Kidney (tissue), 14 donors: ENCODE measurements around the gene TRIO. TPM values are rescaled to one million over a fixed set of nuclear protein-coding genes. Genes with fewer than 3 reads are reported as not detected.

Experiments
- DNase-seq, 5 donors: peaks; one replicate each; pipeline ENCODE4 v3.0.0-alpha.2; 2013 to 2020
- FAIRE-seq: peaks from 2 replicates; lab custom pipeline; 2012; peaks lifted over from hg19 to GRCh38; lab: Jason Lieb, UNC
- H3K27ac ChIP-seq, 2 donors: one replicate each; pipeline ENCODE4 v1.7.0; 2013; ENCODE audit warnings: low read depth in 2 of 2, low read length in 2 of 2, inconsistent platforms in 1 of 2
- H3K27me3 ChIP-seq: one replicate; pipeline ENCODE4 v1.7.1; 2013; ENCODE audit warnings: low read length, inconsistent platforms; ENCODE audit not compliant: control insufficient read depth, insufficient read depth
- H3K36me3 ChIP-seq, 3 donors: one replicate each; pipeline versions ENCODE4 v1.7.0 to v1.7.1; 2013; ENCODE audit warnings: low read length in 3 of 3, control low read depth in 1 of 3, inconsistent platforms in 1 of 3; ENCODE audit not compliant: insufficient read depth in 3 of 3, control insufficient read depth in 2 of 3
- H3K4me1 ChIP-seq, 3 donors: one replicate each; pipeline versions ENCODE4 v1.7.0 to v1.7.1; 2013; ENCODE audit warnings: low read length in 3 of 3, inconsistent platforms in 1 of 3, low read depth in 1 of 3; ENCODE audit not compliant: control insufficient read depth in 2 of 3, insufficient read depth in 2 of 3
- H3K4me3 ChIP-seq, 3 donors: one replicate each; pipeline versions ENCODE4 v1.7.0 to v1.8.1; 2013; ENCODE audit warnings: low read length in 3 of 3, control low read depth in 1 of 3, inconsistent platforms in 1 of 3
- H3K9ac ChIP-seq, 3 donors: one replicate each; pipeline versions ENCODE4 v1.7.0 to v1.7.1; 2013; ENCODE audit warnings: low read length in 3 of 3, control low read depth in 1 of 3, inconsistent platforms in 1 of 3
- H3K9me3 ChIP-seq, 3 donors: one replicate each; pipeline versions ENCODE4 v1.7.0 to v1.7.1; 2013; ENCODE audit warnings: low read length in 3 of 3, control low read depth in 1 of 3, inconsistent platforms in 1 of 3; ENCODE audit not compliant: control insufficient read depth in 2 of 3, insufficient read depth in 1 of 3
- intact Hi-C: fragments of 100-400 bp; cut with DNase I; formaldehyde crosslinking; loops from one replicate; pipeline ENCODE4 v1.11.1; 2022
- polyA plus RNA-seq: library from polyadenylated mRNA; stranded (reverse); fragments of 350-450 nt; fragmentation: Illumina TruSeq; extraction: RNeasy Lipid Tissue Mini Kit (QIAGEN cat#74804); gene quantifications from one replicate; pipeline ENCODE4 v1.2.3, GENCODE V29; 2014; ENCODE audit warnings: low read depth, low replicate concordance; ENCODE audit not compliant: insufficient read depth
- total RNA-seq: library from RNA; stranded (reverse); fragmentation: NEBNext Ultra II Directional; extraction: Animal tissue kit (Norgen Biotek cat#: 25700); gene quantifications from one replicate; pipeline ENCODE4 v1.2.1, GENCODE V29; 2021
- TF ChIP-seq, protein P1 (sequence below): IDR thresholded peaks from 3 replicates; pipeline ENCODE4 v1.5.1; 2012; ENCODE audit warnings: mild to moderate bottlenecking, moderate library complexity, borderline replicate concordance; ENCODE audit not compliant: insufficient read depth; ENCODE audit errors: extremely low read depth
- donor health status: control.
- donor health status: control.
- donor health status: control.
- donor health status: control.
- donor health status: control.
- donor health status: DM: yes; HTN: yes; CAD: no.
- donor health status: Normal renal cell carcinoma (clear cell type).

TRIO gene
- total and polyA plus RNA-seq, 2 donors from 2014 or later, result 9.5 to 149 TPM

DNA sequence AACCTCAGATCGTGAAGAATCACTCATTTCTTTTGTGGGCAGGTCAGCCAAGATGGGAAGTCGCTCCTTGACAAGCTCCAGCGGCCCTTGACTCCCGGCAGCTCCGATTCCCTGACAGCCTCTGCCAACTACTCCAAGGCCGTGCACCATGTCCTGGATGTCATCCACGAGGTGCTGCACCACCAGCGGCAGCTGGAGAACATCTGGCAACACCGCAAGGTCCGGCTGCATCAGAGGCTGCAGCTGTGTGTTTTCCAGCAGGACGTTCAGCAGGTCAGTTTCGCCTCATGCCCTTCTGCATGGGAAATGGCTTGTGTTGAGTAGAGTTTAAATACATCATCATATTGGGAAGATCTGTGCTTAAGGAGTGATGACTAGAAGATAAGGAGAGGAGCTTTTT is 173.3 kb downstream of the TRIO start:
- Histone ChIP-seq H3K4me3 (no peak overlapping the region), H3K27me3 (no peaks in the 10 kb centered on the region), H3K9ac (no peak overlapping the region), H3K9me3 (no peaks in the 10 kb centered on the region), H3K4me1 (peaks cover 0 to 7% (median 3%) of the 10 kb centered on the region in 3 donors), H3K27ac (no peak overlapping the region), H3K36me3 (peaks cover 0 to 21% (median 12%) of the 10 kb centered on the region in 3 donors)
- DNase-seq (peak in 4 of 5 donors; percentile 40 to 50 (median 48)), FAIRE-seq (no peak)
- intact Hi-C loops, result no loop called here
- TF ChIP-seq, protein P1, sequence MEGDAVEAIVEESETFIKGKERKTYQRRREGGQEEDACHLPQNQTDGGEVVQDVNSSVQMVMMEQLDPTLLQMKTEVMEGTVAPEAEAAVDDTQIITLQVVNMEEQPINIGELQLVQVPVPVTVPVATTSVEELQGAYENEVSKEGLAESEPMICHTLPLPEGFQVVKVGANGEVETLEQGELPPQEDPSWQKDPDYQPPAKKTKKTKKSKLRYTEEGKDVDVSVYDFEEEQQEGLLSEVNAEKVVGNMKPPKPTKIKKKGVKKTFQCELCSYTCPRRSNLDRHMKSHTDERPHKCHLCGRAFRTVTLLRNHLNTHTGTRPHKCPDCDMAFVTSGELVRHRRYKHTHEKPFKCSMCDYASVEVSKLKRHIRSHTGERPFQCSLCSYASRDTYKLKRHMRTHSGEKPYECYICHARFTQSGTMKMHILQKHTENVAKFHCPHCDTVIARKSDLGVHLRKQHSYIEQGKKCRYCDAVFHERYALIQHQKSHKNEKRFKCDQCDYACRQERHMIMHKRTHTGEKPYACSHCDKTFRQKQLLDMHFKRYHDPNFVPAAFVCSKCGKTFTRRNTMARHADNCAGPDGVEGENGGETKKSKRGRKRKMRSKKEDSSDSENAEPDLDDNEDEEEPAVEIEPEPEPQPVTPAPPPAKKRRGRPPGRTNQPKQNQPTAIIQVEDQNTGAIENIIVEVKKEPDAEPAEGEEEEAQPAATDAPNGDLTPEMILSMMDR, result no peak

DNA sequence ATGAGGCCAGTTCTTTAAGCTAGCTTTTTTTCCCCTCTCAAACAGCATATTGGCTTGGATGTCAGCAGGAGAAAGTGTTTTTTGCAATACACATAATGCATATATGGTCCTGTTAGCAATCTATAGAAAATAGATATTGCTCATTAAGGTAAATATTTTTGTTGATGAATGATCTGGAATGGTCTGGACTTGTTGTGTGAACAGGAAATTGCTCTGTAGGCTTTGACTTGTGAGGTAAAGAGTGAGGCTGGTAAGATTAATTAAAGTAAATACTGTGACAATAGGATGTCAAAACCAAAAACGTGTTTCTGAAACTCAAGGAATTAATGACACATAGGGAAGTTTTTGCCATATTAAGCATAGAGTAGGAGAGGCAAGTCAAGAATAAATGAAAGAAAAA is 176.0 kb downstream of the TRIO start:
- Histone ChIP-seq H3K36me3 (peaks cover 0 to 21% (median 17%) of the 10 kb centered on the region in 3 donors), H3K4me1 (peaks cover 0 to 3% (median 0%) of the 10 kb centered on the region in 3 donors)

DNA sequence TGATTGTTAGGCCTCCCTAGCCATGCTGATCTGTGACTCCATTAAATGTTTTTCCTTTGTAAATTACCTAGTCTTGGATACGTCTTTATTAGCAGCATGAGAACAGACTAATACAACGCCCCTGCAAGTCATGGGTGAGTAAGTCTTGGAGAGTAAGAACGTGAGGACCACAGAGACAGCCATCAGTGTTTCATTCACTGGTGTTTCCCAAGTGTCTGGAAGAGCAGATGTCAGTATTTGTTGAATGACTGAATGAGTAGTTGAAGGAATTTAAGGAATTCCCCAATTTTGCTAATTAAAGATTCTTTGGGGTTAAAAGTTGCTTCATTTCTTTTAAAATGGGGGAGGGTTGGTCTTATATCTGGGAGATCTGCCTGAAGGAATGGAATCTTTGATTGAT is 178.8 kb downstream of the TRIO start:
- TF ChIP-seq, protein P1, result no peak
- Histone ChIP-seq H3K4me3 (no peak overlapping the region), H3K36me3 (peaks cover 0 to 14% (median 12%) of the 10 kb centered on the region in 3 donors), H3K9me3 (no peaks in the 10 kb centered on the region), H3K4me1 (peaks cover 0 to 2% (median 0%) of the 10 kb centered on the region in 3 donors), H3K27ac (no peak overlapping the region), H3K27me3 (no peaks in the 10 kb centered on the region), H3K9ac (no peak overlapping the region)
- FAIRE-seq (no peak), DNase-seq (no peak)
- intact Hi-C loops, result no loop called here

More for the DNA sequence above, 176.0 kb downstream of the TRIO start:
- intact Hi-C loops, result no loop called here
- Histone ChIP-seq H3K27me3 (no peaks in the 10 kb centered on the region), H3K9me3 (no peaks in the 10 kb centered on the region), H3K27ac (no peak overlapping the region), H3K9ac (no peak overlapping the region), H3K4me3 (no peak overlapping the region)
- FAIRE-seq (no peak), DNase-seq (no peak)
- TF ChIP-seq, protein P1, result no peak
